Lower lobe of right lung (tissue), 2 donors: ENCODE data around the gene KCTD5. TPM values are rescaled to one million over a fixed set of nuclear protein-coding genes. Genes with fewer than 3 reads are reported as not detected.
"Not testable (repeated sequence)": the region's sequence is repeated elsewhere in the genome, so short reads cannot be mapped to it uniquely, and the experiment has no call there.

ENCODE experiments used
- ATAC-seq, 2 donors: fragments of 200-7000 bp; cut with Tn5 transposase; one replicate each; pipeline ENCODE4 v1.9.1; 2020 to 2022; ENCODE audit warnings: mild to moderate bottlenecking in 2 of 2, moderate library complexity in 2 of 2
- DNase-seq: peaks from one replicate; pipeline ENCODE4 v3.0.0-alpha.2; 2020
- H3K27ac ChIP-seq: fragments of 200-600 bp; one replicate; pipeline ENCODE4 v1.8.0; 2022
- H3K27me3 ChIP-seq: fragments of 200-600 bp; one replicate; pipeline ENCODE4 v1.8.0; 2022; ENCODE audit warnings: low read depth
- H3K36me3 ChIP-seq: fragments of 200-600 bp; one replicate; pipeline ENCODE4 v1.8.0; 2022; ENCODE audit warnings: mild to moderate bottlenecking
- H3K4me1 ChIP-seq: fragments of 200-600 bp; one replicate; pipeline ENCODE4 v1.8.0; 2022
- H3K4me3 ChIP-seq: fragments of 200-600 bp; one replicate; pipeline ENCODE4 v1.8.0; 2022; ENCODE audit warnings: mild to moderate bottlenecking
- H3K9me3 ChIP-seq: fragments of 200-600 bp; one replicate; pipeline ENCODE4 v1.8.0; 2022
- CTCF ChIP-seq: fragments of 200-600 bp; IDR thresholded peaks from one replicate; pipeline ENCODE4 v1.8.0; 2022; ENCODE audit warnings: antibody characterized with exemption, mild to moderate bottlenecking
- intact Hi-C: fragments of 100-400 bp; cut with DNase I; formaldehyde crosslinking; loops from one replicate; pipeline ENCODE4 v1.11.0; 2022
- total RNA-seq: library from RNA; stranded (reverse); fragmentation: NEBNext Ultra II Directional; extraction: Animal tissue kit (Norgen Biotek cat#: 25700); gene quantifications from one replicate; pipeline ENCODE4 v1.2.1, GENCODE V29; 2021
- donor health status: DM: no; HTN: yes; CAD: no; lungs with severe emphysema.

KCTD5 gene
- total RNA-seq, 1 donor from 2014 or later: 24.8 TPM

GRCh38 chr16:2675021-2675420 is 7.3 kb upstream of the KCTD5 start:
- H3K27ac ChIP-seq: no peak overlapping the region
- intact Hi-C loops: no loop called here
- DNase-seq: no peak
- TF ChIP-seq CTCF: no peak
- peaks cover 3% of the 10 kb centered on the region for H3K36me3 ChIP-seq
- no peak for ATAC-seq
- H3K27me3 ChIP-seq: no peaks in the 10 kb centered on the region
- H3K9me3 ChIP-seq: no peaks in the 10 kb centered on the region
- H3K4me1 ChIP-seq: peaks cover 21% of the 10 kb centered on the region
- H3K4me3 ChIP-seq: no peak overlapping the region

- DNase-seq: no peak
- Histone ChIP-seq H3K27ac (no peak overlapping the region), H3K36me3 (peaks cover 2% of the 10 kb centered on the region), H3K27me3 (no peaks in the 10 kb centered on the region), H3K9me3 (no peaks in the 10 kb centered on the region), H3K4me1 (peaks cover 16% of the 10 kb centered on the region), H3K4me3 (no peak overlapping the region)
- TF ChIP-seq CTCF: no peak
- no peak for ATAC-seq
- intact Hi-C loops: no loop called here
Measured at GRCh38 chr16:2675714-2676113, 6.6 kb upstream of the KCTD5 start.

GRCh38 chr16:2676937-2677336 is 5.4 kb upstream of the KCTD5 start:
- ATAC-seq: not testable (repeated sequence)

GRCh38 chr16:2678206-2678965 is 3.9 kb upstream of the KCTD5 start:
- peaks cover 11% of the 10 kb centered on the region for H3K4me1 ChIP-seq
- intact Hi-C loops, H3K27ac ChIP-seq, ATAC-seq, DNase-seq, H3K27me3 ChIP-seq, H3K36me3 ChIP-seq, H3K4me3 ChIP-seq, H3K9me3 ChIP-seq: not testable (repeated sequence)

More at GRCh38 chr16:2676937-2677336, 5.4 kb upstream of the KCTD5 start:
- intact Hi-C loops, H3K9me3 ChIP-seq, H3K4me3 ChIP-seq, H3K36me3 ChIP-seq, H3K27ac ChIP-seq, DNase-seq, H3K27me3 ChIP-seq: not testable (repeated sequence)
- H3K4me1 ChIP-seq: peaks cover 16% of the 10 kb centered on the region

GRCh38 chr16:2679902-2680301 is 2.4 kb upstream of the KCTD5 start:
- not testable (repeated sequence) for DNase-seq, H3K36me3 ChIP-seq, ATAC-seq

GRCh38 chr16:2680360-2680759 is 2.0 kb upstream of the KCTD5 start:
- H3K27me3 ChIP-seq, H3K36me3 ChIP-seq, H3K27ac ChIP-seq, DNase-seq, intact Hi-C loops, H3K4me3 ChIP-seq, ATAC-seq, H3K9me3 ChIP-seq: not testable (repeated sequence)
- H3K4me1 ChIP-seq: peaks cover 21% of the 10 kb centered on the region

More at GRCh38 chr16:2679902-2680301, 2.4 kb upstream of the KCTD5 start:
- H3K9me3 ChIP-seq, H3K4me3 ChIP-seq, H3K27me3 ChIP-seq, H3K27ac ChIP-seq, intact Hi-C loops: not testable (repeated sequence)
- peaks cover 21% of the 10 kb centered on the region for H3K4me1 ChIP-seq

GRCh38 chr16:2683041-2683440 is 718 bp downstream of the KCTD5 start:
- not testable (repeated sequence) for ATAC-seq
- peak overlapping the region; percentile 94 for H3K27ac ChIP-seq

GRCh38 chr16:2686075-2686474 is 3.8 kb downstream of the KCTD5 start:
- H3K27ac ChIP-seq, intact Hi-C loops: not testable (repeated sequence)
- peak in 1 of 2 donors; percentile 4 for ATAC-seq

More at GRCh38 chr16:2683041-2683440, 718 bp downstream of the KCTD5 start:
- H3K4me1 ChIP-seq: peaks cover 35% of the 10 kb centered on the region
- H3K27me3 ChIP-seq, DNase-seq, H3K36me3 ChIP-seq, intact Hi-C loops, H3K9me3 ChIP-seq: not testable (repeated sequence)
- H3K4me3 ChIP-seq: peak overlapping the region; percentile 100

More at GRCh38 chr16:2686075-2686474, 3.8 kb downstream of the KCTD5 start:
- not testable (repeated sequence) for H3K9me3 ChIP-seq, H3K27me3 ChIP-seq, H3K36me3 ChIP-seq, H3K4me3 ChIP-seq, DNase-seq
- peaks cover 37% of the 10 kb centered on the region for H3K4me1 ChIP-seq
